GM10248 (cell line): ENCODE data around the gene CRACDL.

Experiments used
- CTCF ChIA-PET: fragments of 300-600 bp; sonication (Branson Sonifier 250); formaldehyde crosslinking; extraction: SDS; loops from one replicate; lab custom pipeline; 2021; ENCODE audit warnings: antibody characterized with exemption; lab: Yijun Ruan, JAX
- POLR2A ChIA-PET: fragments of 350-650 bp; sonication (Branson Sonifier 250); formaldehyde crosslinking; extraction: SDS; loops from one replicate; lab custom pipeline; 2020; ENCODE audit warnings: antibody characterized with exemption; lab: Yijun Ruan, JAX
- DNase-seq: peaks from one replicate; pipeline ENCODE4 v3.0.0; 2012; ENCODE audit errors: extremely low spot score
- CTCF ChIP-seq: IDR thresholded peaks from 2 replicates; pipeline ENCODE4 v1.5.1; 2012; ENCODE audit warnings: mild to moderate bottlenecking, low read depth; ENCODE audit errors: extremely low read depth, missing control alignments, control extremely low read depth

CRACDL gene

GRCh38 chr2:98810588-98810928 lies 125.5 kb downstream of the CRACDL start:
- no peak for TF ChIP-seq CTCF
- DNase-seq, result no peak
- ChIA-PET CTCF (no interaction called here), POLR2A (no interaction called here)

GRCh38 chr2:98809878-98810587 lies 126.0 kb downstream of the CRACDL start:
- POLR2A ChIA-PET, result no interaction called here
- CTCF ChIA-PET, result no interaction called here
- no peak for DNase-seq
- TF ChIP-seq CTCF, result no peak

GRCh38 chr2:98809116-98809515 lies 126.9 kb downstream of the CRACDL start:
- POLR2A ChIA-PET, result no interaction called here
- no peak for TF ChIP-seq CTCF
- no peak for DNase-seq
- CTCF ChIA-PET, result no interaction called here

GRCh38 chr2:98808546-98808945 lies 127.5 kb downstream of the CRACDL start:
- DNase-seq, result no peak
- ChIA-PET POLR2A (no interaction called here), CTCF (no interaction called here)
- TF ChIP-seq CTCF, result no peak

GRCh38 chr2:98807929-98808328 lies 128.1 kb downstream of the CRACDL start:
- POLR2A ChIA-PET, result no interaction called here
- DNase-seq, result no peak
- TF ChIP-seq CTCF, result no peak
- CTCF ChIA-PET, result interaction anchor here (1.7 kb wide), 1 partner anchor 27 kb away, joined by 5 read pairs; no protein-coding TSS in a partner anchor

- DNase-seq, result no peak
- ChIA-PET CTCF (interaction anchor here (1.0 to 1.7 kb wide), 3 partner anchors 9 to 26 kb away, joined by 3 to 5 read pairs (median 3); no protein-coding TSS in a partner anchor), POLR2A (no interaction called here)
- no peak for TF ChIP-seq CTCF
Measured at GRCh38 chr2:98807221-98807620, 128.8 kb downstream of the CRACDL start.

- CTCF ChIA-PET, result interaction anchor here (1.2 to 1.7 kb wide), 2 partner anchors 10 to 25 kb away, joined by 3 to 5 read pairs; no protein-coding TSS in a partner anchor
- no peak for TF ChIP-seq CTCF
- DNase-seq, result no peak
- POLR2A ChIA-PET, result no interaction called here
Measured at GRCh38 chr2:98806236-98806697, 129.8 kb downstream of the CRACDL start.
